GM12801 (cell line): ENCODE data around the gene CCDC127.

ENCODE experiments used
- TF ChIP-seq, protein P1 (sequence below): IDR thresholded peaks from one replicate; pipeline ENCODE4 v1.5.1; 2011; ENCODE audit warnings: control low read depth; ENCODE audit not compliant: insufficient read length; ENCODE audit errors: extremely low read depth

Gene CCDC127

GRCh38 chr5:174291-174600, 43.7 kb downstream of the CCDC127 start:
- TF ChIP-seq, protein P1, sequence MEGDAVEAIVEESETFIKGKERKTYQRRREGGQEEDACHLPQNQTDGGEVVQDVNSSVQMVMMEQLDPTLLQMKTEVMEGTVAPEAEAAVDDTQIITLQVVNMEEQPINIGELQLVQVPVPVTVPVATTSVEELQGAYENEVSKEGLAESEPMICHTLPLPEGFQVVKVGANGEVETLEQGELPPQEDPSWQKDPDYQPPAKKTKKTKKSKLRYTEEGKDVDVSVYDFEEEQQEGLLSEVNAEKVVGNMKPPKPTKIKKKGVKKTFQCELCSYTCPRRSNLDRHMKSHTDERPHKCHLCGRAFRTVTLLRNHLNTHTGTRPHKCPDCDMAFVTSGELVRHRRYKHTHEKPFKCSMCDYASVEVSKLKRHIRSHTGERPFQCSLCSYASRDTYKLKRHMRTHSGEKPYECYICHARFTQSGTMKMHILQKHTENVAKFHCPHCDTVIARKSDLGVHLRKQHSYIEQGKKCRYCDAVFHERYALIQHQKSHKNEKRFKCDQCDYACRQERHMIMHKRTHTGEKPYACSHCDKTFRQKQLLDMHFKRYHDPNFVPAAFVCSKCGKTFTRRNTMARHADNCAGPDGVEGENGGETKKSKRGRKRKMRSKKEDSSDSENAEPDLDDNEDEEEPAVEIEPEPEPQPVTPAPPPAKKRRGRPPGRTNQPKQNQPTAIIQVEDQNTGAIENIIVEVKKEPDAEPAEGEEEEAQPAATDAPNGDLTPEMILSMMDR, result no peak

DNA sequence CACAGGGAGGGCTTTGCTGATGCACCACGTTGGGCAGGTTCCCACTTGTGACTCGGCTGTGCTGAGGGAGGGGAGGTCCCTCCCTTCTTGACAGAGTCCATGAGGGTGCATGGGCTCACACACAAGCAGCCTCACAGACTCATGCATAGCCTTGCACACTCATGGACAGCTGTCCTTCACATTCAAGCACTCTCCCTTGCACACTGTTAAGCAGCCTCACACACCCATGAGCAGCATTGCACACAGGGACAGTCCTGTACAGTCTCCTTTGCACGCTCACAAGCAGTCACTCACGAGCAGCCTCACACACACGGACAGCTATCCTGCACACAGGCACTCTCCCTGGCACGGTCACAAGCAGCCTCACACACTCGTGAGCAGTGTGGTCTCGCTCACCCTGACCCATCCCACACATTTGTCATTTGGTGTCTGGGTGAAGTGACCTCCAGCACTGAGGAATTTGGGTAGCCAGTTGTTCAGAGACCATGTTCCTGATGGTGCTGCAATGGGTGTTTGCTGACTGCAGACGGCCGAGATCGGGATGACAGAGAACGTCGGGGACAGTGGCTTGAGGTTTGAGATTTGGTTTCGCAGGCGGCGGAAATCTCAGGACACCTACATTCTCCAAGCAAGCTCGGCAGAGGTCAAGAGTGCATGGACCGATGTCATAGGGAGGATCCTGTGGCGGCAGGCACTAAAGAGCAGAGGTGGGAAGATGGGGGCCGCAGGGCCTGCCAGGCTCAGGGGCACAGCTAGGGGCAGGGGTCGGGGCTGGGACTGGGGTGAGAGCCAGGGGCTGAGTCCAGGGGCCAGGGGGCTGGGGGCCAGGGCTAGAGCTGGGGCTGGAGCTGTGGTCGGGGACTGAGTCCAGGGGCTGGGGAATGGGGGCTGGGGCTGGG, 44.3 kb downstream of the CCDC127 start:
- TF ChIP-seq, protein P1, result no peak

DNA sequence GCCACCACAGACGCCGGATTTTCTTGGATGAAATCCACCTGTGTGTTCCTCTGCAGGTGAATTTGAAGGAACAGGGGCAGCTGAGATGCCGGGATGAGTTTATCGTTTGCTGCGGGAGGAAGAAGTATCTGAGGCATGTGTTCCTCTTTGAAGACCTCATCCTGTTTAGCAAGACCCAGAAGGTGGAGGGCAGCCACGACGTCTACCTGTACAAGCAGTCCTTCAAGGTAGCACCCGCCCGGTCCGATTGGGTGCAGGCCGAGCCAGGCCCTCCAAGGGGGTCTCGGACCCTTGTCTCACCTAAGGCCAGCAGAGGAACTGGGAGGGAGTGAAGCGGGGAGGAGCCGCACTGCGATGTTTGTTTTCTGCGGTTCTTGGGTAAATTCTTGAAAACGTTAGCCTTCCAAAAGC, 45.1 kb downstream of the CCDC127 start:
- TF ChIP-seq, protein P1, result no peak

DNA sequence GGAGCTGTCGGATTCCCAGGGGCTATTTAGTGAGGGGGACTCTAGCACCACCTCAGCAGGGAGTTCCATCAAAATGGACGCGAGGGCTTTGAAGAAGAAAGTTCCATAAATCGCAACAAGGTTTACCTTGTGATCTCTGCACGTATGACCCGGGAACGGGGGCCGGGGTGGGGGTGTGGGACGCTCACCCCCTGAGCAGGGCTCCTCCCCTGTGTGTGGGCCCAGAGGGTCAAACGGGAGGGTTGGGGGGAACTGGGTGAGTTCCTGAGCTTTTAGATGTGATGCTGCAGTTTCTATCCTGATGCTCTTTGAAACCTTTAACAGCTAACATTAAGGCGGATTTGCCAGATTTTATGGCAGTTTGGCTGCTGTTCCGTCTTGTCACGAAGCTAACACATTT, 45.5 kb downstream of the CCDC127 start:
- TF ChIP-seq, protein P1, result no peak

DNA sequence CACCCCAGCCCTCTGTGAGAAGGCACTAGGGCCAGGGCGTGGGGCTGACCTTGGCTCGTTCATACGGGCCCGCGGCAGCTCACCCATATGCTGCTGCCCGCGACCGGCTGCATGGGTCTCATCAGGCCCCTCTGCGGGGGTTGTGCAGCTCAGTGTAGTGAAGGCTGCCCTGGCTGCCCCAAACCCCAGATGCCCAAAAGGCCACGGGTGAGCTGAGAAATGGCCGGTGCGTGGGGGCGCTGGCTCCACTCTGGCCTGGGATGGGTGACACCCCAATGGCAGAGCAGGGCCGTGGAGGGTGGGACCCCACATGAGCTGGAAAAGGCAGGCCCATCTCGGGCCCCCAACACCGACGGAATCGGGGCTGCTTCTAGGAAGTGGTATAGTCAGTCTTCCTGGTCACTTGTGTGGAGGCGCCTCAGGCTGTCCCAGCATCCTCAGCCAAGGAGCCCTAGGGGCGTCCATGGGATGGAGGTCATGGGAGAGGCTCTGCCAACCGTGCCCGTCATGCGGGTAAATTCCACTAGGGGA, 46.1 kb downstream of the CCDC127 start:
- TF ChIP-seq, protein P1, result no peak

GRCh38 chr5:170971-171800, 46.8 kb downstream of the CCDC127 start:
- TF ChIP-seq, protein P1, result no peak

- TF ChIP-seq, protein P1, result no peak
Observed at GRCh38 chr5:169728-170094, 48.2 kb downstream of the CCDC127 start.
